GM19035 (cell line): ENCODE results near the gene CD226.
"Not testable (repeated sequence)": the region's sequence is repeated elsewhere in the genome, so short reads cannot be mapped to it uniquely, and the experiment has no call there.

Experiments
- ATAC-seq: cut with Tn5 transposase; IDR thresholded peaks from one replicate; pipeline ENCODE4 v1.9.1; 2021; ENCODE audit not compliant: unreplicated experiment

The CD226 gene

DNA sequence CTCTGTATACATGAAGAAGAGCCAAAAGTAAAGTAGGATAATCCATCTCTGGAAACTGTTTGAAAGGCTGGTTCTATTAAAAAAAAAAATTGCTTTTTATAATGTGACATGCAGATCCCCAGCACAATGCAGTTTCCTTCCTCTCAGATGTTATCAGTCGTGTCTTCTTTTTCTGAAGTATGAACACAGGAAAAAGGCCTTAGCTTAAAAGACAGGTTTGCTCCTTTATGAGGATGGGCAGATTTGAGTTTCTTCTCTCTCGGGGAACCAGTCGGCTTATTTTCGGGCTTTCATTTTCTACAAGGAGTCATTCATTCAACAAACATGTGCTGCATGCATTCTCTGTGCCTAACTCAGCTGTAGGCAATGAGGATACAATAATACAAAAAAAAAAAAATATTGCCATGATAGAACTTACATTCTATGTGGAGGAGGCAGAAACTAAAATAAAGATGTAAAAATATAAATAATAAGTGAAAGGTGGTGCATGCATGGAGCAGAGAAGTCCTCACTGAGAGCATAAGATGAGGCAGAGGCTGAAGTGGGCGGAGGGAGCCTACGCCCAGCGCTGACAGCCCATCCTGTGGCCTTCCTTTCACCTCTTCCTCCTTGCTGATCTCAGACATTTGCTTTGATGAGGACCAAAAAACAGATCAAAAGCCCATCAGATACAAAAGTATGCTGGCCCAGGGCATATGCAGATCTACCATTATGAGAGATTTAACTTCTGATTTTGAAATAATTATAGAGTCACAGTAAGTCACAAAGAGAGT is at the start of gene CD226:
TSS of gene CD226 (minus strand) at position 513 of the 773 bp plus-strand sequence. CDS start at position 46, 467 bp downstream.
- peak; percentile 25 for ATAC-seq

DNA sequence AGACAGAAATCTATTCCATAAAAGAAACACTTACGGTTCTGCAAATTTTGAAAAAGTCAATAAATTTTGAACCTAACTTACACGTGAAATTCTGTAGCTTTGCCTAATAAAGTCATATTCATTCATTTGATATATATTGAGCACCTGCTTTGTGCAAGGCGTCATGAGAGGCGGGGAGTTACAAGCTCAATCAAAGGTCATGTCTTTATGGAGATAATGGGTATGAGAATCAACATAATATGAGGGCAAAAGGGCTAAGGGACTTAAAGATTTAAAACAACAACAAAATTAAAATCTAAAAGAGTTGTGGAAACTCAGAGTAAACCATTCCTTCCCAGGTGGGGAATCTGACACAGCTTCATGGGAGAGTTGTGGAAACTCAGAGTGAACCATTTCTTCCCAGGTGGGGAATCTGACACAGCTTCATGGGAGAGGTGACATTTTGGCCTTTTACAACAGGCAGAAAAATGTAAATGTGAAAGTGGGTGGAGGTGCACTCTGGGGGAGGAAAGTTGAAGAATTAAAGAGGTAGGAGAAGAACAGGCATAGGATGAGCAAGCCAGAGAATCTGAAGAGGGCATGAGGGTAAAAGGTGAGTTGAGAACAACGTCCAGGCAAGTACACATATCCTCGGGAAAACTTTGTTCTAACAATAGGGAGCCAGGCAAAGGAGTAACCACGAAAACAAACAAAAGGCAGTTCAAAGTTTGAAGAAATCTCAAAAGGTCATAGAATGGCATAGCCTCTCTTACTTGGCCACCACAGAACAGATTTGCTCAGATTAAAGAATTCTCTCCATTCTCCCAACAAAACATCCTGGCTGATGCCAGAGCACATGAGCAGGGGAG is 49.5 kb upstream of the CD226 start:
- ATAC-seq: no peak

DNA sequence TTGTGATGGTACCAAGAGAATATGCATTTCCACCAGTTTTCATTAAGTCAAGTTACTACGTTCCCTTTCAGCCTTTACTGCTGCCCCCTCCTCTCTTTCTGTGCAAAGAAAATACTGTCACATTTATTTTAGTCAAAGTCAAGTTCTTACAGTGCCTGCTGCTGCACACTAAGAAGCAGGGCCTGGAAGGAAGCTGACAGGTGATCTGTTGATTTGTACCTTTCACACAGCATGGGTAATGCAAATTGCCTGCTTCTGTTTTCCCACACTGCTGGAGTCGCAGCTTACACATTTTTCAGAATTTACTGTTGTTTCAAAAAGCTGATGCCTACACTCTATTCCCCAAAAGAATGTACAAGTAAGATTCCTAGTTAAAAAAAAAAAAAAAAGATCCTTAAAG is 48.7 kb upstream of the CD226 start:
- no peak for ATAC-seq

DNA sequence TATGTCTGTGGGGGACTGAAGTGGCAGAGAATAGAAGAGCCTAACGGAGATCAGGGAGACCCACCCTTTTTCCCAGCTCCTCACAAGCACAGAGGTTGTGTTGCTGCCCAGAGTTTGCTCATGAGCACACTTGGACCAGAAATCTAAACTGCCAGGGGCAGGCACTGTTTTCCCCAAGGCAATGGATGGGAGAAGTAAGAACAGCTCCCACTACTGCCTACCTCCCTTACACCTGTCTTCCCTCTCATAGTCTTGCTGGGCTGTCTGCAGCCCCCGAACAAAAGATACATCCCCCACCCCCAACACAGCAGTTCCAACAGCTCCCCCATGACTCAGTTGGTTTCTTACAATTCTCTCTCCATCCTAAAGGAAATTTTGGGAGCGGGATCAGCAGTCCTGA is 48.1 kb upstream of the CD226 start:
- ATAC-seq: no peak

DNA sequence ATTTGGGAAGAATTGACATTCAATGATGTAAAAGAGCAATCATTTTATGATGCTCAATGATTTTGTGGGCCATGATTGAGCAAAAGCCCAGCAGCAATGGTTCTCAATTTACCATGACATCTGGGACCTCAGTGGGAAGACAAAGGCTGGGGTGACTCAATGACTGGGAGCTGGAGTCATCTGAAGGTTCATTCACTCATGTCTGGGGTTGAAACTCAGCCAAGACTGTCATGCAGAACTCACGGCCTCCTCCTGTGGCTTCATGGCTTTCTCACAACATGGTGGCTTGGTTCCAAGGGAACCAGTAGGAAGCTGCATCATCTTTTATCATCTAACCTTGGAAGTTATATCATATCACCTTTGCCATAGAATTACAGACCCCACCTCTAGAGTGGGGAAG is 45.1 kb upstream of the CD226 start:
- no peak for ATAC-seq

DNA sequence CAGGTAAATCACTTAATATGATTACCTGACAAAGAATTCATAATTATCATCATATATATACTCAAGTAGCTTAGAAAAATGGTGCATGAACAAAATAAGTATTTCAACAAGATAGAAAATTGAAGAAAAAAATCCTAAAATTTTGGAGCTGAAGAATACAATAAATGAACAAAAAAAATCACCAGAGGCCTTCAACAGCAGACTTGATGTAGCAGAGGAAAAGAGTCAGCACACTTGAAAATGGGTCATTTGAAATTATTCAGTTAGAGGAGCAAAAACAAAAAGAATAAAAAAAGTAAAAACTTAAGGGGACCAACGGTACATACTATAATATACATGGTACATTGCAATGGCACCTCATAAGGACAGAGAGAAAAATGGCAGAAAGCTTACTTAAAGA is 40.2 kb upstream of the CD226 start:
- no peak for ATAC-seq

DNA sequence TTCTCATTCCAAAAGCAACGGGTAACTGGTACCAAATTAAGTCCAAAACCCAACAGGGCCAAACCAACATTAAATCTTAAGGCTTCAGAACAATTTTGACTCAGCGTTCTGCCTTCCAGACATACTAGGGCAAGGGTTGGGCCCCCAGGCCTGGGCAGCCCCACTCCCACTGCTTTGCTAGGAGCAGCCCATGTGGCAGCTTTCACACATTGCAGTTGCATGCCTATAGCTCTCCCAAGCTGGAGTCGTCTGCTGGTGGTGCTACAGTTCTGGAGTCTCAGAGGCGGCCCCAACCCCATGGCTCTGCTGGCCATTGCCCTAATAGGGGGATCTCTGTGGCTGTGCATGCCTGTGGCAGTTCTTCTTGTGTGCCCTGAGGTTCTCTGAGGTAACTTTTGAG is 37.6 kb upstream of the CD226 start:
- ATAC-seq: no peak

DNA sequence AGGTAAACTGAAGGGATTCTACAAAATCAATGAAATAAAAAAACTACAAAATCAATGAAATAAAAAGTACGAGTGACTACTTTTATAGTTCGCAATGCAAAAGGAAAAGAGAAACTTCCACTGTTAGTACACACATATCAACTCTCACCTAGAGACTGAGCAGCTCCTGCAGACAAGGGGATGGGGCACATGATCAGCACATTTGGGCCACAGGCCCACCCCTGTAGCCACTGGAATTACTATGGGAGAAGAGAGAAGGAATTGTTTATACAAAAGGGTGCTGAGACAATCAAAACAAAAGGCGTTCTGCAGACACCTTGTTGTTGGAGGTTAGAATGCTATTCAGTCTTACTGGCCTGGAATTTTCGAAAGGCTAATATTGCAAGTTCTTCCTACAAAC is 34.7 kb upstream of the CD226 start:
- ATAC-seq: no peak

DNA sequence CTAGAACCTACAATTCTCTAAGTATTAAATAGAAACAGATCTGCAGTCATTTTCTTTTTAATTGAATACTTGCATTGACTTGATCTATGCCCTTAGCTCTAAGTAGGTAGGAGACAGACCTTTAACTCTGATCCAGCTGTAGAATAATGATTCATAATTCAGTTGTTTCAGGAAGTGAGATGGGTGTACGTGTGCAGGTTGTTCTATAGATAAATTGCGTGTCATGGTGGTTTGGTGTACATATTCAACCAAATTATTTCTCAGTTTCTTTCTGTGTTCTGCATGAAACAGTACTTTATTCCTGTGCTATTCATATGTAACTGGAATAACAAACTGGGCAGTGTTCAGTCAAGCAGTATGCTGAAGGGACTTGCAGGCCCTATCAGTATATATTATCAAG is 34.3 kb upstream of the CD226 start:
- peak; percentile 52 for ATAC-seq

DNA sequence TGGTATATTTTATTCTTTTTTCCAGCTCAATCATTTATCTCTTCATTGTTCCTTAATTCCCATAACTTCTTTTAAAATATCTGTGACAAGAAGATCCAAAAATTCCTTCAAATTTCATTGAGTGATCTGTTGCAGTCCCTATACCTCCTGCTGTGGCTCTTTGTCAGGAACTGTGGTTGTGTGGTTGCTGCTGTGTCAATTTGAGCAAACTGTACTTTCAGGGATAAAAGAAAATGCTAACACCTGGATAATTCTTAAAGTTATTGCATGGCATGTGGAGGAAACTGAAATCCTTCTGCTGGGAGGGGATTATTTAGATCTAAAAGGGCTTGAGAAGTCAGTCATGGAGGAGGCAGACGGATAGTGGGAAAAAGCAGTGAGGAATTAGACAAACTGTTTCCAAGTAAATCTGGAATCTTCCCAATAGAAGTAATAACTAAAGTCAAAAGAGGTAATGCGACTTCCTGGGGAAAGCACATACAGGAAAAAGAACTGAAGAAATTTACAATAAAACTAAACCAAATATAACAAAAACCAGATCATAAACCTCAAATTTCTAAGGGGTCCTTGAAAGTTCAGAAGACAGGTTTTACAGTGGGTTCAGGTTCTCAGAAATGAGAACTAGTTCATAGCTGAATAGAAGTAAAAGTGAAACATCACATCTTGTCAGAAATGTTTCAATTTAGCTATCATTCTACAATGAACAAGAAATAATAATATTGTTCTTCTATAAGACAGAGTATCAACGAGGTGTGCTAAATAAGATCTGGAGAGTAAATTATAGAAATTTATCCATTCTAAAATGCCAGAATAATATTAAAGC is 33.5 kb upstream of the CD226 start:
- no peak for ATAC-seq

DNA sequence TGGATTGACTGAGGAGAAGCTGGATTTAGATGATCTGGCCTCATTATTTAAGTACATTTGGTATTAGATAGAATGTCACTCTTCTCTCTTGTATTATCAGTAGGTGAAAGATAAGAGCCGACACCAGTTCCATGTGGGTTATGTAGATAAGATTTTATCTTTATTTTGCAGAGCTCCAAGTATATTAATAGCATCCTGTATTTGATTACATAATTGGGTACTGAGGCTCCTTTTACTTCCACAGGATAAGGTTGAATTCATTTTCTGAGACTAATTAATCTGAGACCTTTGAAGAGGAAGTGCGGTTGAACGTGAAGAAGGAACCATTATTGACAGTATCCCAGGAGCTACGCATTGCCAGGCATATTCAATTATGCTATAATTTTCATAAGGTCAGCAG is 32.8 kb upstream of the CD226 start:
- ATAC-seq: no peak

DNA sequence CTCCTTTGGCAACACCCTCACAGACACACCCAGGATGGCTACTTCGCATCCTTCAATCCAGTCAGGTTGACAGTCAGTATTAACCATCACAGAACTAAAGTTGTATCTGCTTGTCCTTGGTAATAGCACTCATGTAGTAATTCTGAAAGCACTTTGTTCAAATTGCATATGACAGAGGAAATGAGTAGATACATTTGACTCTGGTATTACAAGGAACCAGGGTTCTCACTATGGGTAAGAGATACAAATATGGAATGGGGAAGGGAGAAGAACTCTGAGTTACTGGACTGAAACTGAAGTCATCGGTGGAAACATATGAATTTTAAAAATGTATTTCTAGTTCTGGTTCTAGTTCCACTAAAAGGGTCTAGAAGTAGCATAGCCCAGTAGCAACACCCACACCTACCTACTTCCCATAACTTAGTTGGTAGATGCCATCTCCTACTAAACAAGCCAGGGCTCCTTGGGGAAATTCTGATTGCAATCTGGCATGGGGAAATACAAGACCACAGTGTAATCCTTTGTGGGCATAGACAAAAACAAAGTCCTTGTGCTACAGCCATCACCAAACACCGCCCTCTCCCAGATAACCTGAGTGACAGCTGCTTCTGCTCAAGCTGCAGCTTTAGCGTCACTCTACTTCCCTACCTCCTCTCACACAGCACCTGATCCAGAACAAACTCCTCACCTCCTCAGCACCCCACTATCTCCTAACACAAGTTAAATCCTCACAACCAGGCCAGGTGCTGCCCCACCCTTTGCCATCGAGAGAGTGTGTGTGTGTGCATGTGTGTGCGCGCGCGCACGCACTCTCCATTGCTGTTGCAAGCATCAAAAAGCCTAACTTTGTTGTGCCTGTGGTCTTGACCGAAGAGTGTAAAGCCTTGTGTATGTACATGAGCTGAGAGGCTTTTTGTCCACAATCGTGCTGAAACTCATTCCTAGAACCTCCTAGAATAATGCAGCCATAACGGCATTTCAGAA is 31.4 kb upstream of the CD226 start:
- no peak for ATAC-seq

DNA sequence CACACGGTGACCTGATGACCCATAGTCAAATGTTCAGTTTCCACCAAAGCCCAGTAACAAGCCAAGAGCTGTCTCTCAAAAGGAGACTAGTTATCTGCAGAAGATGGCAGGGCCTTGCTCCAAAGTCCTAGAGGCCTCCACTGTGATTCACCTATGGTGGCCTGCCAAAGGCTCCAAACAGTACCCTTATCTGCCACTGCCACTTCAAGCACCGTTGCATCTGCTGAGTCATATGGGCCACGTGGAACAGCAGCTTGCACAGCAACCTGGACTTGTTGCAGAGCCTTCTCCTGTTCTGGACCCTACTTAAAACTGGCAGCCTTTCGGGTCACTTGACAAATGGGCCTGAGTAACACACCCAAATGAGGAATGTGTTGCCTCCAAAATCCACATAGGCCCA is 27.6 kb upstream of the CD226 start:
- ATAC-seq: not testable (repeated sequence)

DNA sequence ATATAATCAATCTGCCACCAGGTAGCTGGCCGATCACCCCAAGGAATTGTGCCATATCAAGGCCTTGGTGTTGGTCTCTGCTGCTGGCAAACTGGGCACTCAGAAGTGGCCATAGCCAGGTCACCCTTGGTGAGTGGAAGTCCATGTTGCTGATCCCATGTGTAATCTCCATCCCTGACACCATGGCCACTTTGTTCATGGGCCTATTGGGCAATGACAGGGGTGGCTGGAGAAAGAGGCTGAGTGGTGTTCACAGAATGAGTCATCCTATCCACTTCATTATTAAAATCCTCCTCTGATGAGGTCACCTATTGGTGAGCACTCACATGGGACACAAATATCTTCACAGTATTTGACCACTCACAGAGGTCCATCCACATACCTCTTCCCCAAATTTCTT is 26.7 kb upstream of the CD226 start:
- ATAC-seq: no peak

DNA sequence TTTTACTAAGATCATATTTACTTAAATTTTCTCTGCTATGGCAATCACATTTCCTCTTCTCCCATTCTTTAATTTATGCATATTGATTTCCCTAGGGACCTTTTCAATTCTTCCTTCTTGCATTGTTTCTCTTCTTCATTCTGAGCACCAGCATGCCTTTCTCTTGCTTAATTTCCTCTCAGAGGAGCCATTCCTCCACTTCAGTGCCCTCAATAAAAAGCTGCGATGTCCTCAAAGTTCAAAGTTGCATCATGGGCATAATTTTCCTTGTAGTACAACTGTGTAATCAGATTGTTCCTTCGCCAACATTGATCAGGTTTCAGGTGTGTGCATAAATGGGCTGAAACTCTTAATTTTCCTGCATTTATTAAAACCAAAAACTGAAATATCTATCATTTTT is 21.8 kb upstream of the CD226 start:
- no peak for ATAC-seq

DNA sequence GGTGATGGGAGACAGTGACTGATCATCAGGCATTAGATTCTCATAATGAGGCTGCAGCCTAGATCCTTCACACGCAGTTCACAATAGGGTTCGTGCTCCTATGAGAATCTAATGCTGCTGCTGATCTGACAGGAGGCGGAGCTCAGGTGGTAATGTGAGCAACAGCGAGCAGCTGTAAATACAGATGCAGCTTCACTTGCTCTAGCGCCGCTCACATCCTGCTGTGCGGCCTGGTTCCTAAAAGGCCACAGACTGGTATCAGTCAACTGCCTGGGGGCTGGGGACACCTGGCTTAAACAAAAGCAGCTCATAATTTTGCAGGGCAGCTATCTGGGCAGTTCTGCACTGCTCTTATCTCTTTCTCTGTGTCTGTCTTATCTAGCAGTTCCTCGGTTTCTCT is 20.4 kb upstream of the CD226 start:
- no peak for ATAC-seq

DNA sequence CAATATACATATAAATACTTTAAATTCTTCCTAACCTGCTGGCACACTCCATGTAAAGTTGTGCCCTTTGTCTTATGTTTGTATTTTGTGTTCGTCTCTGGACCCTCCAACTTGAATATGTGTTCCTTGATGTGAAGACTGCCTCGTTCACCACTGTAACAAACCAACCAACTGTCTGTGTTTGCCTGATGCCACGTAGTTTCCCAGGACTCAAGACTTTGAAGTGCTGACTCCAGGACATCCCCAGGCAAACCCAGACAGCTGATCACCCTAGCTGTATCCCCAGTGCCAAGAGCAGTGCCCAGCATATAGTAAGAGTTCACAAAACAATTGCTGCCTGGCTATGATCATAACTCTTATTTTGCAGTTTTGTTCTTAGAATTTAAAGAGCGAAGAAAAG is 15.5 kb upstream of the CD226 start:
- no peak for ATAC-seq

DNA sequence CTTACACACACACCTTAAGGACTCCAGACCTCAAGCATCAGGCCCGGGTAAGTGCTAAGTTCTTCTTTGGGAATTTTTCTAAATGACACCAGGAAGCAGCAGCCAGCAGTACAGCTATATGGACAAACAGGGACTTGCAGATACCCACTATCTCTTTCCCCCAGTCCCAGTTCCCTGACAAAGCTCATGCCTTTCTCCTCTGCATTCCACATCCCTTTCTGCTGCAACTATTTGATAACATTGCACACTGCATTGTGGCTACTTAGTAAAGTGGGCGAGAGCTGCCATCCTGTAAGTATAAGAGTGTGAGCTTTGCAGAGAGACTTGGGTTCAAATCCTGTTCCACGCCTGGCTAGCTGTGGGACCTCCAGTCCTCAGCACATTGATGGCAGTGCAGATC is 14.0 kb upstream of the CD226 start:
- ATAC-seq: no peak

DNA sequence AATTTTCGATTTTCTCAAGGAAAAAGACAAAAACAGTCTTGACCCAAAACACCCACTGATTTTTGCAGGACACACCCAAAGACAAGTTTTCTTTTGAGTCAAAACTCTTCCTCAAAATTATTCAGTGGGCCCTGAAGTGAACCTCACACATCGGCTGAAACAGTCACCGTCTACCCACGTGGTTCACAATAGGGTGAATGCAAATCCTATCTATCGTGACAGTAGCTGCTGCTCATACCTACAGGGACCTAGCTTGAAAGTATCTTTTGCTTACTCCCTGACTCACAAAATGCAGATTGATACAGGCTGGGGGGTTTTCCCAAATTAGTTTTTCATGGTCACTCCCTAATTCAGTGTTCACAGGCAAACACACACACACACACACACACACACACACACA is 10.7 kb upstream of the CD226 start:
- ATAC-seq: peak; percentile 67

DNA sequence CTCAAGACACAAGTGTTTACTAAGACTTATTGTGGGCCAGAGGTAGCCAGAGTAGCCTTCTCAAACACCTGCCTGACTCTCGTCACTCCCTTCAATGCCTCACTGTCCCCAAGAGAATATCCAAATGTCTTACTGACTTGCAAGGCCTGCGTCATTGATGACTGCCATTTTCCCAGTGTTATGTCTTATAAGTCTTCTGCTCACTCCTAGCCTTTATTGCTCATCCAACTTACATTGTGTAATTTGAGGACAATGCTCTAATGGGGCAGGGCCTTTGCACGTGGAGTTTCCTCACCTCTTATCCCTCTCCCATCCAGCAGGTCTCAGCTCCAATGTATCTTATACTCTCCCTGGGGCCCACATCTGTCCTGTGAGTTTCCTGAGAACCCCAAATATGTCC is 10.1 kb upstream of the CD226 start:
- no peak for ATAC-seq
